Mammary microvascular endothelial cell (primary cell): Measurements from ENCODE around the gene E4F1. TPM values are rescaled to one million over a fixed set of nuclear protein-coding genes. Genes with fewer than 3 reads are reported as not detected.

Source experiments
- total RNA-seq: library from RNA; depleted of rRNA; stranded (reverse); fragments of >200 nt; gene quantifications from 2 replicates; pipeline ENCODE4 v1.2.3, GENCODE V29; 2015

The E4F1 gene
- total RNA-seq: 25.5 and 34.3 TPM in 2 replicates

GRCh38 chr16:2223221-2223941, at the start of gene E4F1:
E4F1 (plus strand) TSS chr16:2223591; CDS start chr16:2223614, 23 bp downstream.

DNA sequence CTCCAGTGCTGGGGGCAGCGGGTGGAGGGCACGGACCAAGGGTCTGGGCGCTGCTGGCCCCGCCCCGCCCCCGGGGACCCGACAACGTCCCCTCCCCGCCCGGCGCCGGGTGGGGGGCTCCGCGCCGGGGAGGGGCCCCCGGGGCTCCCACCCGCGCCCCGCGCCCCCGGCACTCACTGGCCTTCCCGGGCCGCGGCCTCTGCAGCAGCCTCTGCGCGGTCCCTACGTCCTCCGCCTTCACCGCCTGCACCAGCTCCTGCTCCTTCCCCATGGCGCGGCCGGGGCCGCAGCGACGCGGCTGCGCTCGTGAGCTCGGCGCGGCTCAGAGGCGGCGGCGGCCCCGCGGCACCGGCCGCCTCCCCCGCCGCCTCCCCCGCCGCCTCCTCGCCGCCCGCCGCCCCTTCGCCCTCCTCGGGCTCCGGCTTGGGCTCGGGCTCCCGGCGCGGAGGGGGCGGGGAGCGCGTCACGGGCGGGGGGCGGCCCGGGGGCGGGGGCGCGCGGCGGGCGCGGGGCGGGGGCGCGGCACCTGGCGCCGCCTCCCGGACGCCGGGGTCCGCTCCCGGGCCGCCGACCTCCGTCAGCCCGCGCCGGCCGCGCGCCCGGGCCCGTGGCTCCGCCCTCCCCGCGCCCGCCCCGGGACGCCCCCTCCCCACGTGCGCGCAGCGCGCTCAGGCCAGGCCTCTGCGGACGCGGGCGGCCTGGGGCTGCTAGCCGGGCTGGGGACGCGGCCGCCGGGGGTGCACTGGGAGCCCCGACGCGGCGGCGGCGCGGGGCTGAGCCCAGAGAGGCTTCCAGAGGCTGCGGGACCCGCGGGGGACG, 27.0 kb upstream of the E4F1 start, which contains the start of gene CASKIN1:
CASKIN1 (minus strand) TSS at position 444 of the 819 bp plus-strand sequence; CDS start at position 271, 173 bp downstream.

DNA sequence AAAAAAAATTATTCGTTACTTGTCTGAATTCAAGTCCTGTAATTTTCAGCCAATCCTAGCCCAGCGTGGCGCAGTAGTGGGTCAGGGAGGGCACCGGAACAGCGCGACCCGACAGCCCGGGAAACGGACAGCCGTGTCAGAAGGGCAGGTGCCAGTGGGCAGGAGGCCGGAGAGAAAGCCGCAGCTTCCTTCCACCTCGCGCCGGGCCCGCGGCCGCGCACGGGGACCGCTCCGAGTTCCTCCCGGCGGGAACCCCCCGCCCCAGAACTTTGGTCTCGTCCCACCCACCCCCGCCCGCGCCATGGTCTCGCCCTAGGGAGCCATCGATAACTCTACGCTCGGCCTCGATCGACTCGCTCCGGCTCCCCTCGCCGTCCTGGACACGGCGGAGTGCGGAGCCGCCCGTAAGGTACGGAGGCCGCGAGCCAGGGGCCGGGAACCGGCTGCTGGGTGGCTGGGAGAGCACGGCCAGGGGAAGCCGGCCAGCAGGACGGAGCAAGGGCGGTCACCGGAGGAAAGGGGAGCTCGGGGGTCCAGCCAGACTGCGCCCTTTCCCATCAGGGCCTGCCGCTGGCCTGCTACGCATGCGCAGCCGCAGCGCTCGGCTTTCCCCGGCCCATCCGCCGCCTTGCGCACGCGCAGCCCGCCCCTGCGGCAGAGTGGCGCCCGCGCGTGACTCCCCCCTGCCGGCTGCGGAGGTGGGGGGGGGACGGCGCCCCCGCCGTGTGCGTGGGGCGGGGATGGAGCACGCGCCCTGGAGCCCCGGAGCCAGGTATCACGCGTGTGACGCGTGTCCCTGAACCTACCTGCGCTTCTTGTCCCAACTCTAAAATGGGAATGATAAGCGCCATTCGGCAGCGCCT, 18.1 kb upstream of the E4F1 start, which contains the start of gene MLST8:
MLST8 (plus strand) TSS at position 351 of the 863 bp plus-strand sequence. CDS start 632 bp downstream, outside the sequence.

GRCh38 chr16:2210386-2211365, 12.7 kb upstream of the E4F1 start, which contains the start of gene BRICD5:
BRICD5 (minus strand) TSS chr16:2210863; CDS start chr16:2210833, 30 bp downstream.

GRCh38 chr16:2214719-2214968, 8.7 kb upstream of the E4F1 start, which contains the start of gene PGP:
PGP (minus strand) TSS chr16:2214840; CDS start chr16:2214777, 63 bp downstream.

DNA sequence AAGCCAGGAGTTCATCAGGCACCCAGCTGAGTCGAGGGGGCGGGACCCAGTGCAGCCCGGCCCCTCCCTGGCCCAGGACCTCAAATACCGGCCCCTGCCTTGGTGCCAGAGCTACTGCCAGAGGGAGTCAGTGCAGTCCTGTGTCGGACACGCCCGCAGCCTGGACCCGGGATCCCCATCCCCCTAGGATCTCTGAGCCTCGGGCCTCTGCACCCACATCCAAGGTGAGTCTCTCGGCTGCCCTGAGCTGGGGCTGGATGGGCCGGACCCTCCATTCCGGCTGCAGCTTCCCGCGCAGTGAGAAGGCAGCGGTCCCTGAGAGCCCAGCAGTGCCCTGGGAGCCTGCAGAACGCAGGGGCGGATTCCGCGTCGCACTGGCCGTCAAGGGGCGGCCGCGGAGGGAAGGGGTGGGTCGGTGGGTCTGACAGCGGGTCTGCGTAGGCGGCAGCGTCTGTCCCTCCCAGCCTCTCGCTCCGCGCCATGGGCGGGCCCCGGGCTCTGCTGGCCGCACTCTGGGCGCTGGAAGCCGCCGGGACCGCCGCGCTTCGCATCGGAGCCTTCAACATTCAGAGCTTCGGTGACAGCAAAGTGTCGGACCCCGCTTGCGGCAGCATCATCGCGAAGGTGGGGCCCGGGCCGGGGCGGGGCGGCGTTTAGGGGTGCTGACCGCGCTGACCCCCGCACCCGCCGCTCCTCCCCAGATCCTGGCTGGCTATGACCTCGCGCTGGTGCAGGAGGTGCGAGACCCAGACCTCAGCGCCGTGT, 13.1 kb downstream of the E4F1 start, which contains the start of gene DNASE1L2:
DNASE1L2 (plus strand) TSS at position 108 of the 765 bp plus-strand sequence; CDS start at position 481, 373 bp downstream.

DNA sequence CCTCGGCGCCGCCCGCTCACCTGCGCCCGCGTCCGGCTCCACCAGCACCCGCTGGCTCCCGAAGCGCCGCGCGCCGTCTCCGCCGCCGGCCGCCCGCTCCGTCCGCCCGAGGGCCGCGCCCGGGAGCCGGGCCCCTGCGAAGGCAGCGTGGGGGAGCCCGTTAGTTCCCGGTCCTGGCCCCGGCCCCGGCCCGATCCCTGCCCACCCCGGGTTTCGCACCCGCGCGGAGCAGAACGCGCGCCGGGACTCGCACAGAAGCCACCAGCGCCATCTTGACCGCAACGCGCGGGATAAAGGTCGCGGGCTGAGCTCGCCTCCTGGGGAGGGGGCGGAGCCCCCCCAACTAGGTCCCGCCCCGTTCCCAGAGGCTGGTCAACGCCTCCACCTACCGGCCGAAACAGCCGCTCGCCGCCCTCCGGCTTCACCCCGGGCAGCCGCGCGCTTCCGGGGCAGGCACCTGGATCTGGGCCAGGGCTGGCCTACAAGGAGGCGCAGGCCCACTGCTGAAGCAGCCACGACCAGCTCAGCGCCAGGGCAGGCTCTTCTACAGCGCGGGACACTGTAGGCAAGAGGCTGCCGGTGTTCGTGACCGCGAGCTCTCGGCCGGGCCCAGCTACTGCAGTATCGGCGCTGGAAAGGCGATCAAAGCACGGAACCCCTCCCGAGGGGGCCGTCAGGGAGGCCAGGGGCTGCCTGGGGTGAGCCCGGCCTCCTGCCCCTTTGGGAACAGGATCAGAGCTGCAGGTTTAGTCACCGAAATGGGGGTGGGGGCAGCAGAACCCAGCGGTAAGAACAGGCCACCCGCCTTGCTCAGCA, 28.1 kb downstream of the E4F1 start, which contains the start of gene ECI1:
ECI1 (minus strand) TSS at position 292 of the 816 bp plus-strand sequence; CDS start at position 271, 21 bp downstream.

GRCh38 chr16:2267913-2268666, 44.7 kb downstream of the E4F1 start, which contains the start of gene RNPS1:
RNPS1 (minus strand) TSS chr16:2268126; CDS start chr16:2264643, 3,483 bp downstream.

Other genes with a start within 250 kb of the E4F1 start
- gene NOXO1, start 242.1 kb upstream of the E4F1 start, total RNA-seq: 1.00 TPM in 1 of 2 replicates, not detected in the other
- 15.4 and 15.9 TPM in 2 replicates for gene GFER, start 239.4 kb upstream of the E4F1 start, total RNA-seq
- 0.25 and 0.87 TPM in 2 replicates for gene SYNGR3, start 233.6 kb upstream of the E4F1 start, total RNA-seq
- gene ZNF598, start 213.8 kb upstream of the E4F1 start, total RNA-seq: 55.6 and 61.8 TPM in 2 replicates
- gene NPW, start 203.8 kb upstream of the E4F1 start, total RNA-seq: 2.5 and 3.1 TPM in 2 replicates
- gene NHERF2, start 196.7 kb upstream of the E4F1 start, total RNA-seq: 236 and 238 TPM in 2 replicates
- 45.7 and 53.0 TPM in 2 replicates for gene NTHL1, start 175.8 kb upstream of the E4F1 start, total RNA-seq
- 35.2 and 36.0 TPM in 2 replicates for gene TSC2, start 175.6 kb upstream of the E4F1 start, total RNA-seq
- gene PKD1, start 87.7 kb upstream of the E4F1 start, total RNA-seq: 37.0 and 46.6 TPM in 2 replicates
- gene RAB26, start 75.0 kb upstream of the E4F1 start, total RNA-seq: 0.13 and 1.3 TPM in 2 replicates
- 81.7 and 89.8 TPM in 2 replicates for gene TRAF7, start 67.8 kb upstream of the E4F1 start, total RNA-seq
- gene CASKIN1, start 27.0 kb upstream of the E4F1 start, total RNA-seq: not detected in 2 replicates
- gene MLST8, start 18.1 kb upstream of the E4F1 start, total RNA-seq: 66.0 and 79.9 TPM in 2 replicates
- gene BRICD5, start 12.7 kb upstream of the E4F1 start, total RNA-seq: 1.7 and 7.1 TPM in 2 replicates
- 25.6 and 31.4 TPM in 2 replicates for gene PGP, start 8.8 kb upstream of the E4F1 start, total RNA-seq
- not detected in 2 replicates for gene DNASE1L2, start 12.9 kb downstream of the E4F1 start, total RNA-seq
- gene ECI1, start 28.0 kb downstream of the E4F1 start, total RNA-seq: 46.1 and 49.1 TPM in 2 replicates
- 164 and 180 TPM in 2 replicates for gene RNPS1, start 44.5 kb downstream of the E4F1 start, total RNA-seq
- gene ABCA3, start 117.1 kb downstream of the E4F1 start, total RNA-seq: 24.0 and 27.6 TPM in 2 replicates
- gene CCNF, start 205.9 kb downstream of the E4F1 start, total RNA-seq: 38.6 and 41.2 TPM in 2 replicates
- gene TEDC2, start 236.5 kb downstream of the E4F1 start, total RNA-seq: 14.5 and 18.1 TPM in 2 replicates
- gene NTN3, start 247.7 kb downstream of the E4F1 start, total RNA-seq: 0.15 TPM in 1 of 2 replicates, not detected in the other